H1 (cell line): ENCODE data around the gene GRIN3A. TPM values are rescaled to one million over a fixed set of nuclear protein-coding genes. Genes with fewer than 3 reads are reported as not detected.

Experiments used
- CTCF ChIA-PET: fragments of 300-600 bp; sonication (Branson Sonifier 250); formaldehyde crosslinking; loops from one replicate; lab custom pipeline; 2021; ENCODE audit not compliant: partially characterized antibody; lab: Charles Lee
- POLR2A ChIA-PET: fragments of 300-600 bp; sonication (Branson Sonifier 250); formaldehyde crosslinking; loops from one replicate; lab custom pipeline; 2021; ENCODE audit warnings: inconsistent platforms; ENCODE audit not compliant: partially characterized antibody; lab: Charles Lee
- DNase-seq, 2 experiments: peaks; one replicate each; pipeline versions ENCODE4 v3.0.0 to v3.0.0-alpha.2; 2010 to 2022; ENCODE audit warnings: low spot score in 2 of 2, low read depth in 1 of 2, mixed read lengths in 1 of 2
- FAIRE-seq: peaks from 2 replicates; lab custom pipeline; 2011; peaks lifted over from hg19 to GRCh38; lab: Jason Lieb, UNC
- H2AFZ ChIP-seq: 2 replicates; pipeline ENCODE4 v1.8.1; 2012; ENCODE audit warnings: low read length, inconsistent platforms
- H2AK5ac ChIP-seq: 2 replicates; pipeline ENCODE4 v1.6.1; 2013; ENCODE audit warnings: low read depth, low read length
- H2BK120ac ChIP-seq: replicated peaks from 2 replicates; pipeline ENCODE3; 2013; ENCODE audit warnings: low read depth, low read length, inconsistent platforms
- H2BK12ac ChIP-seq: 2 replicates; pipeline ENCODE4 v1.6.1; 2013; ENCODE audit warnings: low read depth, low read length
- H2BK15ac ChIP-seq: 2 replicates; pipeline ENCODE4 v1.6.1; 2013; ENCODE audit warnings: low read length
- H2BK20ac ChIP-seq: 2 replicates; pipeline ENCODE4 v1.6.1; 2013; ENCODE audit warnings: low read length
- H2BK5ac ChIP-seq: 2 replicates; pipeline ENCODE4 v1.6.1; 2013; ENCODE audit warnings: low read depth, low read length
- H3K14ac ChIP-seq: 2 replicates; pipeline ENCODE4 v1.6.1; 2013; ENCODE audit warnings: inconsistent platforms; ENCODE audit not compliant: insufficient read length
- H3K18ac ChIP-seq: 2 replicates; pipeline ENCODE4 v1.6.1; 2013; ENCODE audit warnings: low read length; ENCODE audit errors: extremely low read depth
- H3K23ac ChIP-seq: 2 replicates; pipeline ENCODE4 v1.6.1; 2013; ENCODE audit warnings: inconsistent platforms; ENCODE audit not compliant: insufficient read length
- H3K23me2 ChIP-seq: 2 replicates; pipeline ENCODE4 v1.6.1; 2013; ENCODE audit warnings: low read depth, low read length
- H3K27ac ChIP-seq: 2 replicates; pipeline ENCODE4 v1.6.1; 2011; ENCODE audit warnings: low read depth, low read length, inconsistent platforms
- H3K27me3 ChIP-seq, 4 experiments: replicated peaks in 1 of 4; 1 replicate in 1 of 4; 2 replicates in 3 of 4; pipeline versions ENCODE4 v1.6.1 to v1.8.1; 2011 to 2013; ENCODE audit warnings: low read length in 3 of 4, mild to moderate bottlenecking in 3 of 4, inconsistent platforms in 2 of 4, mixed read lengths in 2 of 4, moderate library complexity in 1 of 4; ENCODE audit not compliant: control insufficient read depth in 3 of 4, insufficient read depth in 3 of 4; ENCODE audit errors: extremely low read depth in 1 of 4
- H3K36me3 ChIP-seq, 4 experiments: 2 replicates each; pipeline versions ENCODE4 v1.6.1 to v1.8.1; 2011 to 2013; ENCODE audit warnings: mild to moderate bottlenecking in 4 of 4, low read length in 3 of 4, moderate library complexity in 2 of 4, control low read depth in 1 of 4, inconsistent platforms in 1 of 4; ENCODE audit not compliant: insufficient read depth in 4 of 4, control insufficient read depth in 2 of 4
- H3K4ac ChIP-seq: replicated peaks from 2 replicates; pipeline ENCODE3; 2013; ENCODE audit warnings: low read length, low read depth, mixed read lengths, inconsistent platforms; ENCODE audit not compliant: insufficient read length
- H3K4me1 ChIP-seq, 4 experiments: replicated peaks in 1 of 4; 1 replicate in 1 of 4; 2 replicates in 3 of 4; pipeline versions ENCODE4 v1.6.1 to v1.8.1; 2011 to 2013; ENCODE audit warnings: low read length in 3 of 4, inconsistent platforms in 2 of 4, mixed read lengths in 1 of 4; ENCODE audit not compliant: insufficient read depth in 4 of 4, control insufficient read depth in 3 of 4
- H3K4me2 ChIP-seq, 2 experiments: 2 replicates each; pipeline versions ENCODE4 v1.6.1 to v1.8.1; 2011 to 2013; ENCODE audit warnings: low read depth in 2 of 2, low read length in 2 of 2, control low read depth in 1 of 2, inconsistent platforms in 1 of 2, mild to moderate bottlenecking in 1 of 2; ENCODE audit not compliant: insufficient read depth in 1 of 2
- H3K4me3 ChIP-seq, 4 experiments: fragments of 200-600, 300-600 bp in 1 of 4; sonication (generic), shearing (Covaris generic), sonication (Bioruptor Twin) in 1 of 4; 2 replicates each; pipeline versions ENCODE4 v1.5.1 to v1.8.1; 2011 to 2016; ENCODE audit warnings: low read length in 4 of 4, low read depth in 3 of 4, control low read depth in 2 of 4, inconsistent platforms in 2 of 4, mild to moderate bottlenecking in 2 of 4, mixed read lengths in 1 of 4, moderate library complexity in 1 of 4; ENCODE audit not compliant: insufficient read depth in 2 of 4; ENCODE audit errors: extremely low read depth in 1 of 4
- H3K56ac ChIP-seq: replicated peaks from 2 replicates; pipeline ENCODE3; 2013; ENCODE audit warnings: low read depth, mild to moderate bottlenecking, mixed read lengths, low read length, inconsistent platforms; ENCODE audit not compliant: insufficient read length
- H3K79me1 ChIP-seq: 2 replicates; pipeline ENCODE4 v1.6.1; 2013; ENCODE audit warnings: low read depth, low read length, control low read depth
- H3K79me2 ChIP-seq, 2 experiments: 2 replicates each; pipeline versions ENCODE4 v1.6.1 to v1.8.1; 2012 to 2013; ENCODE audit warnings: low read length in 2 of 2, mild to moderate bottlenecking in 2 of 2, inconsistent platforms in 1 of 2; ENCODE audit not compliant: insufficient read depth in 2 of 2, control insufficient read depth in 1 of 2
- H3K9ac ChIP-seq, 4 experiments: replicated peaks in 1 of 4; 1 replicate in 1 of 4; 2 replicates in 3 of 4; pipeline versions ENCODE4 v1.6.1 to v1.8.1; 2011 to 2013; ENCODE audit warnings: low read depth in 3 of 4, low read length in 3 of 4, control low read depth in 2 of 4, mild to moderate bottlenecking in 2 of 4, moderate library complexity in 2 of 4, inconsistent platforms in 1 of 4; ENCODE audit errors: extremely low read depth in 1 of 4
- H3K9me3 ChIP-seq, 2 experiments: 2 replicates each; pipeline versions ENCODE4 v1.6.1 to v1.8.1; 2012 to 2013; ENCODE audit warnings: mild to moderate bottlenecking in 2 of 2, moderate library complexity in 2 of 2, control low read depth in 1 of 2, inconsistent platforms in 1 of 2, low read depth in 1 of 2, low read length in 1 of 2, mixed read lengths in 1 of 2; ENCODE audit not compliant: insufficient read depth in 2 of 2
- H4K20me1 ChIP-seq, 2 experiments: replicated peaks in 1 of 2; 2 replicates each; pipeline versions ENCODE3 to v1.8.1; 2011 to 2013; ENCODE audit warnings: inconsistent platforms in 2 of 2, low read length in 2 of 2, mild to moderate bottlenecking in 1 of 2; ENCODE audit not compliant: insufficient read depth in 2 of 2, control insufficient read depth in 1 of 2
- H4K5ac ChIP-seq: 2 replicates; pipeline ENCODE4 v1.6.1; 2013; ENCODE audit warnings: low read length, low read depth, mixed read lengths, inconsistent platforms; ENCODE audit not compliant: insufficient read length
- H4K8ac ChIP-seq: 2 replicates; pipeline ENCODE4 v1.8.0; 2013; ENCODE audit warnings: mild to moderate bottlenecking, moderate library complexity, low read length, inconsistent platforms; ENCODE audit not compliant: insufficient read depth; ENCODE audit errors: extremely low read depth
- H4K91ac ChIP-seq: replicated peaks from 2 replicates; pipeline ENCODE3; 2013; ENCODE audit warnings: low read length, mixed read lengths, inconsistent platforms; ENCODE audit not compliant: insufficient read length
- CHD1 ChIP-seq: IDR thresholded peaks from 2 replicates; pipeline ENCODE4 v1.6.1; 2012; ENCODE audit warnings: low read depth, low read length, improper control_type of control experiment
- WGBS, 2 experiments: shearing (Covaris generic) in 1 of 2; methylation state at CpG; one replicate each; pipeline versions ENCODE4 v1.1.6 to v1.1.7; 2013 to 2015; ENCODE audit warnings: low lambda C conversion rate in 2 of 2, mixed read lengths in 2 of 2, inconsistent platforms in 1 of 2, low coverage in 1 of 2, missing lambda C conversion rate in 1 of 2; ENCODE audit not compliant: insufficient replicate concordance in 2 of 2, insufficient coverage in 1 of 2, insufficient read length in 1 of 2; ENCODE audit errors: extremely low coverage in 1 of 2, missing lambda C conversion rate in 1 of 2; 5-methylcytosine and 5-hydroxymethylcytosine counted together
- polyA plus RNA-seq, 7 experiments: library from polyadenylated mRNA; depleted of rRNA in 3 of 7; stranded (reverse) in 5 of 7; unstranded in 2 of 7; fragments of >200 nt in 5 of 7; fragments of 200-250 nt in 2 of 7; gene quantifications; 1 replicate in 5 of 7; 2 replicates in 1 of 7; 4 replicates in 1 of 7; pipeline versions ENCODE4 v1.2.1 to v1.2.3, GENCODE V29; 2011 to 2013; ENCODE audit warnings: missing spikeins in 2 of 7, mixed read lengths in 2 of 7
- total RNA-seq: library from RNA; stranded (reverse); fragmentation: NEBNext Ultra II Directional; extraction: Animal tissue kit (Norgen Biotek cat#: 25700); gene quantifications from 2 replicates; pipeline ENCODE4 v1.2.1, GENCODE V29; 2021

The GRIN3A gene
- total and polyA plus RNA-seq, 2 of the 8 experiments (the other 6 are each of a cell fraction or from before 2014, with no cell fraction given) = 0.04 TPM; not detected in 1

DNA sequence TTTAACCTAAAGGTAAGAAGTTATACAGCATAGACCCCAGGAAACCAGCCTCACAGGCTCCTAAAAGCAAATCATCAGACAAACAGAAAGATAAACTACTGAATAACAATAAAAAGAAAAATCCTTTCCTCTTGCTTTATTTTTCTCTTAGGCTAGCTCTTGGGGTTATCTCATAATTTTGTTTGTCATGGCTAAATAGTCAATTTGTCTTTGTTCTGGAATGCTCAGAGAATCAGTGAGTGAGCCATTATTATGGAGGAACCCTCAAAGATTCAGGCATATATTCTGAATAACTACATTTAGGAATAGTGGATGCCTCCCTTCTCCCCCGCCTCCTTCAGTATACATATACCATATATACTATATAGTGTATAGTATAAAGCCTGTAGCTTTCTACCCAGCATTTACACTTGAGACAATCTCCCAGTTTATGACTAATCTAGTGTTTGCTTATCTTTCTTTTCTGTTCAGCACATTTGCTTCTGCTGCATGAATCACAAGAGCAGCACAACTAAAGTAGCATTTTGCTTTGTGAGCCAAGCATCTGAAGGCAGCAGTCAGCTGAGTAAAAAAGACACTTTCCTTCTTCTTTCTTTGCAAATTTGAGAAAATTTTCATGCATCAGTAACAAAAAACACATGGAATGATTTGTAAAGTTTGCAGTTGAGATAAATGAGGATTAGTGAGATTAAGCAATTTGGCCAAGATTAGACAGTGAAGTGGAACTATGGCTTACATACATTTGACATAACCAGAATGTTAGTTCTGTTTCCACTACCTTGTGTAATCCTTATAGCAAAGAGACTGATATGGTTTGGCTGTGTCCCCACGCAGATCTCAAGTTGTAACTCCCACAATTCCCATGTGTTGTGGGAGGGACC lies 98.4 kb downstream of the GRIN3A start:
- no peak overlapping the region for H2BK20ac ChIP-seq
- FAIRE-seq (no peak), DNase-seq (no peak)
- no peaks in the 10 kb centered on the region for H3K4me1 ChIP-seq
- no peak overlapping the region for H2AFZ ChIP-seq
- no peak overlapping the region for H3K18ac ChIP-seq
- H3K23ac ChIP-seq = no peak overlapping the region
- H3K14ac ChIP-seq = no peak overlapping the region
- no peak overlapping the region for H2BK15ac ChIP-seq
- H2BK12ac ChIP-seq = no peak overlapping the region
- no peak overlapping the region for H2AK5ac ChIP-seq
- no peak overlapping the region for H3K27ac ChIP-seq
- no peak overlapping the region for H4K8ac ChIP-seq
- H3K4ac ChIP-seq = no peak overlapping the region
- ChIA-PET CTCF (no interaction called here), POLR2A (no interaction called here)
- no peak overlapping the region for H4K5ac ChIP-seq
- no peaks in the 10 kb centered on the region for H3K36me3 ChIP-seq
- no peaks in the 10 kb centered on the region for H4K20me1 ChIP-seq
- no peak overlapping the region for H3K4me2 ChIP-seq
- H3K23me2 ChIP-seq = peaks cover 1% of the 10 kb centered on the region; the same call in 1 of the 2 replicates
- 100% methylated on average over 2 of the region's 2 CpGs; no CpG with 5 or more reads in 1 of the 2 experiments for WGBS, 2 experiments
- H3K27me3 ChIP-seq = no peaks in the 10 kb centered on the region
- no peak overlapping the region for H3K4me3 ChIP-seq
- H3K9ac ChIP-seq = no peak overlapping the region
- TF ChIP-seq CHD1 = no peak
- H2BK120ac ChIP-seq = no peak overlapping the region
- H4K91ac ChIP-seq = no peak overlapping the region
- no peak overlapping the region for H2BK5ac ChIP-seq
- no peaks in the 10 kb centered on the region for H3K79me2 ChIP-seq
- H3K9me3 ChIP-seq = peaks cover 0 to 6% of the 10 kb centered on the region in 2 experiments; a peak in 2 of 4 replicates
- H3K56ac ChIP-seq = no peak overlapping the region
- H3K79me1 ChIP-seq = no peaks in the 10 kb centered on the region
